ENCODE data around the gene DMRTC2.
"Not testable (repeated sequence)": the region's sequence is repeated elsewhere in the genome, so short reads cannot be mapped to it uniquely, and the experiment has no call there.

Gene DMRTC2

DNA sequence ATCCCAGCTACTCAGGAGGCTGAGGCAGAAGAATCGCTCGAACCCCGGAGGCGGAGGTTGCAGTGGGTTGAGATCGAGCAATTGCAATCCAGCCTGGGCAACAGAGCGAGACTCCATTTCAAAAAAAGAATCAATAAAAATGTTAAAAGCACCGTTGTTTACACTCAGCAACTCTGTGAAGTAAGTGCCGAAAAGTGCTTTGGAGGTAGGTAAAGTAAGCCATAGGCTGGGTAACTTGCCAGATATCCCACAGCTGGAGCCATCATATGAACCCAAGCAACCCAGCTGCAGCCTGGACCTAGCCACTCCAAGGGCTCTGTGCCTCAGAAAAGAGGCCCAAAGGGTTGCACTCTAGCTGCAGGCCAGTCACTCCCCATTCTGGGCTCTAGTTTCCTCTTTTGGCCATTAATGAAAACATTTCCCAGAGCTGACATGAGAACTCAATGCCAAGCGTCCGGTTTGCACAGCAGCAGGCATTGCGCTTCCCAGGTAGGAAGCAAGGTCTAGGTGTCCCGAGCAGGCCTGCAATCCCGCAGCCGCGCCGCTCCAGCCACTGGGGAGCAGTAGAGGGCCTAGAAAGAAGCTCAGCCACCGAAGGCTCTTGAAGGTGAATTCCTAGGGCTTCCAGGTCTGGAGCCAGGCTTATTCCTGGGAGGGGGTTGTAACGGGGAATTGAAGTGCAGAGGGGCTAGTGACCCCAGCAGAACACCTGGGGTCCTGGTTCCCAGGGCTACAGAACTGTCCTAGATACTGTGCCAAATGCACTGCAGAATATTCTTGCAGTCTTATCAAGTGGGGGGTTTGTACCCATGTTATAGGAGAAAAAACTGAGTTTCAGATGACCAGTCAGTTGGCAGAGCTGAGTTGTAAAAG is 28.2 kb downstream of the DMRTC2 start:
- no peak overlapping the region for H3K9ac ChIP-seq (ENCODE audit: low read length)
- peak; percentile 70 for DNase-seq
- no peak overlapping the region for H3K4ac ChIP-seq (ENCODE audit: low read depth in 1 of 2, low read length in 2 of 2)
- H3K36me3 ChIP-seq (ENCODE audit: control insufficient read depth in 1 of 2, insufficient read depth in 2 of 2, low read depth in 1 of 2, low read length in 2 of 2): peaks cover 49 to 52% of the 10 kb centered on the region in 2 experiments
- no peak overlapping the region for H3K4me2 ChIP-seq (ENCODE audit: low read length, poor library complexity, severe bottlenecking)
- H4K91ac ChIP-seq (ENCODE audit: low read length): no peak overlapping the region
- no peak overlapping the region for H4K8ac ChIP-seq (ENCODE audit: low read length)
- H3K27me3 ChIP-seq (ENCODE audit: control insufficient read depth in 1 of 2, insufficient read depth in 1 of 2, low read length in 2 of 2): peaks cover 8 to 9% of the 10 kb centered on the region in 2 experiments
- no peak overlapping the region for H2BK15ac ChIP-seq (ENCODE audit: low read depth, poor library complexity, severe bottlenecking)
- H3K18ac ChIP-seq (ENCODE audit: low read depth in 1 of 2, low read length in 2 of 2): no peak overlapping the region
- H3K79me1 ChIP-seq (replicated peaks; ENCODE audit: low read length, poor library complexity, severe bottlenecking): peaks cover 6% of the 10 kb centered on the region
- H3K27ac ChIP-seq (ENCODE audit: low read length, poor library complexity, severe bottlenecking): peak overlapping the region; percentile 29
- H2BK120ac ChIP-seq (ENCODE audit: low read depth, low read length): no peak overlapping the region
- no peak overlapping the region for H2BK12ac ChIP-seq (ENCODE audit: low read length in 2 of 2)
- H2BK5ac ChIP-seq (ENCODE audit: low read depth, low read length, poor library complexity, severe bottlenecking): no peak overlapping the region
- no peak overlapping the region for H2AFZ ChIP-seq (ENCODE audit: low read depth, low read length)
- no peak overlapping the region for H3K14ac ChIP-seq (ENCODE audit: low read length in 2 of 2)
- H3K23ac ChIP-seq (ENCODE audit: low read length in 2 of 2): no peak overlapping the region
- H3K4me1 ChIP-seq (ENCODE audit: control insufficient read depth, insufficient read depth, low read depth, low read length): peaks cover 13% of the 10 kb centered on the region
- no peak overlapping the region for H2AK5ac ChIP-seq (ENCODE audit: low read length, severe bottlenecking)
- no peak overlapping the region for H3K4me3 ChIP-seq (ENCODE audit: insufficient read depth in 1 of 2, low read depth in 1 of 2, low read length in 2 of 2)
- no peaks in the 10 kb centered on the region for H3K9me3 ChIP-seq (ENCODE audit: control insufficient read depth, low read length)
- WGBS: 53% methylated on average over 18 of the region's 18 CpGs

GRCh38 chr19:41875973-41876372 is 31.1 kb downstream of the DMRTC2 start:
- Histone ChIP-seq H3K27me3 (ENCODE audit: control insufficient read depth in 1 of 2, insufficient read depth in 1 of 2, low read length in 2 of 2) (peaks cover 15 to 23% of the 10 kb centered on the region in 2 experiments), H3K36me3 (ENCODE audit: control insufficient read depth in 1 of 2, insufficient read depth in 2 of 2, low read depth in 1 of 2, low read length in 2 of 2) (peaks cover 21 to 23% of the 10 kb centered on the region in 2 experiments)
- not testable (repeated sequence) for H4K91ac ChIP-seq (ENCODE audit: low read length); H3K4me3 ChIP-seq (ENCODE audit: insufficient read depth in 1 of 2, low read depth in 1 of 2, low read length in 2 of 2); H3K79me1 ChIP-seq (replicated peaks; ENCODE audit: low read length, poor library complexity, severe bottlenecking); H2BK12ac ChIP-seq (ENCODE audit: low read length in 2 of 2); H3K23ac ChIP-seq (ENCODE audit: low read length in 2 of 2); H4K8ac ChIP-seq (ENCODE audit: low read length); DNase-seq; H3K9ac ChIP-seq (ENCODE audit: low read length); H2BK120ac ChIP-seq (ENCODE audit: low read depth, low read length); H2AFZ ChIP-seq (ENCODE audit: low read depth, low read length); H3K4me2 ChIP-seq (ENCODE audit: low read length, poor library complexity, severe bottlenecking); H3K9me3 ChIP-seq (ENCODE audit: control insufficient read depth, low read length); H3K4ac ChIP-seq (ENCODE audit: low read depth in 1 of 2, low read length in 2 of 2); H2BK5ac ChIP-seq (ENCODE audit: low read depth, low read length, poor library complexity, severe bottlenecking); H3K18ac ChIP-seq (ENCODE audit: low read depth in 1 of 2, low read length in 2 of 2); H3K14ac ChIP-seq (ENCODE audit: low read length in 2 of 2); H2BK15ac ChIP-seq (ENCODE audit: low read depth, poor library complexity, severe bottlenecking); H2AK5ac ChIP-seq (ENCODE audit: low read length, severe bottlenecking); H3K27ac ChIP-seq (ENCODE audit: low read length, poor library complexity, severe bottlenecking); H3K4me1 ChIP-seq (ENCODE audit: control insufficient read depth, insufficient read depth, low read depth, low read length)
- WGBS: 80% methylated on average over 3 of the region's 3 CpGs

GRCh38 chr19:41876847-41877832 is 32.3 kb downstream of the DMRTC2 start, which contains the start of gene CD79A:
Gene CD79A, plus strand, starts transcription at chr19:41877279. Its CDS starts 26 bp downstream, at chr19:41877305.
- Histone ChIP-seq H2BK15ac (ENCODE audit: low read depth, poor library complexity, severe bottlenecking) (no peak within 1 kb of the TSS), H3K4ac (ENCODE audit: low read depth in 1 of 2, low read length in 2 of 2) (no peak within 1 kb of the TSS), H3K18ac (ENCODE audit: low read depth in 1 of 2, low read length in 2 of 2) (no peak within 1 kb of the TSS), H3K4me1 (ENCODE audit: control insufficient read depth, insufficient read depth, low read depth, low read length) (no peaks in the 10 kb centered on the region), H3K36me3 (ENCODE audit: control insufficient read depth in 1 of 2, insufficient read depth in 2 of 2, low read depth in 1 of 2, low read length in 2 of 2) (peaks cover 10 to 11% of the 10 kb centered on the region in 2 experiments), H3K27me3 (ENCODE audit: control insufficient read depth in 1 of 2, insufficient read depth in 1 of 2, low read length in 2 of 2) (peaks cover 15 to 26% of the 10 kb centered on the region in 2 experiments), H3K9me3 (ENCODE audit: control insufficient read depth, low read length) (no peaks in the 10 kb centered on the region), H2AK5ac (ENCODE audit: low read length, severe bottlenecking) (no peak within 1 kb of the TSS), H2AFZ (ENCODE audit: low read depth, low read length) (no peak within 1 kb of the TSS), H2BK12ac (ENCODE audit: low read length in 2 of 2) (no peak within 1 kb of the TSS), H3K4me3 (ENCODE audit: insufficient read depth in 1 of 2, low read depth in 1 of 2, low read length in 2 of 2) (no peak within 1 kb of the TSS), H3K23ac (ENCODE audit: low read length in 2 of 2) (no peak within 1 kb of the TSS), H4K91ac (ENCODE audit: low read length) (no peak within 1 kb of the TSS), H3K79me1 (replicated peaks; ENCODE audit: low read length, poor library complexity, severe bottlenecking) (no peaks in the 10 kb centered on the region), H3K4me2 (ENCODE audit: low read length, poor library complexity, severe bottlenecking) (no peak within 1 kb of the TSS), H2BK120ac (ENCODE audit: low read depth, low read length) (no peak within 1 kb of the TSS), H3K27ac (ENCODE audit: low read length, poor library complexity, severe bottlenecking) (no peak within 1 kb of the TSS), H2BK5ac (ENCODE audit: low read depth, low read length, poor library complexity, severe bottlenecking) (no peak within 1 kb of the TSS), H3K14ac (ENCODE audit: low read length in 2 of 2) (peak within 1 kb of the TSS in 1 of 2 experiments; percentile 20), H3K9ac (ENCODE audit: low read length) (no peak within 1 kb of the TSS), H4K8ac (ENCODE audit: low read length) (no peak within 1 kb of the TSS)
- 78% methylated on average over 4 of the region's 9 CpGs for WGBS
- no peak for DNase-seq
